Muscle layer of duodenum (tissue), 2 donors: ENCODE data around the gene GGNBP2.

Source experiments
- H3K27ac ChIP-seq: one replicate; pipeline ENCODE4 v1.7.0; 2013; ENCODE audit warnings: mild to moderate bottlenecking, low read length
- H3K27me3 ChIP-seq: one replicate; pipeline ENCODE4 v1.7.0; 2013; ENCODE audit warnings: low read depth, mild to moderate bottlenecking, control low read depth, low read length
- H3K36me3 ChIP-seq, 2 donors: one replicate each; pipeline ENCODE4 v1.7.0; 2013; ENCODE audit warnings: low read length in 2 of 2, control low read depth in 1 of 2, mild to moderate bottlenecking in 1 of 2; ENCODE audit not compliant: insufficient read depth in 2 of 2, control insufficient read depth in 1 of 2
- H3K4me1 ChIP-seq, 2 donors: one replicate each; pipeline ENCODE4 v1.7.0; 2013; ENCODE audit warnings: low read length in 2 of 2, mild to moderate bottlenecking in 2 of 2, control low read depth in 1 of 2, moderate library complexity in 1 of 2; ENCODE audit not compliant: insufficient read depth in 2 of 2, control insufficient read depth in 1 of 2
- H3K4me3 ChIP-seq, 2 donors: one replicate each; pipeline ENCODE4 v1.7.0; 2013; ENCODE audit warnings: low read length in 2 of 2, low read depth in 1 of 2, mild to moderate bottlenecking in 1 of 2
- H3K9me3 ChIP-seq, 2 donors: one replicate each; pipeline ENCODE4 v1.7.0; 2013; ENCODE audit warnings: low read length in 2 of 2, control low read depth in 1 of 2, mild to moderate bottlenecking in 1 of 2; ENCODE audit not compliant: control insufficient read depth in 1 of 2
- donor health status: healthy.

The GGNBP2 gene

DNA sequence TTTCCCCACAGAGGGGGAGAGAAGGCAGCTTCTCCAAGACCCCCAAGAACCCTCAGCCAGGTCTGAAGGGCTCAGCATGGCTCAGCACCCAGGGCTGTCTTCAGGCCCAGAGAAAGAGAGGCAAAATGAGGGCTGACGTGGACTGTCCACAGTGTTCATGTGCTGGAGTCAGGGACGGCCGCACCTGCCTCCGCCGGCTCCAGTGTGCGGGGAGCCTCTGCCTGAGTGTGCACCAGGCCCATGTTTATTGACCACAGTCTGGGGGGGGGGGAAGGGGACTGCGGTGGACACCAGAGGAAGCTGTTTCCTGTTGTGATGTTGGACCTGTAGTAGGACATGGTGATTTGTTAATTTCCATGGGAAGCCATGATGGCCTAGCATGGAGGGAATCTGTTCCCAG lies 63.6 kb downstream of the GGNBP2 start:
- peaks cover 5% of the 10 kb centered on the region for H3K27me3 ChIP-seq
- H3K36me3 ChIP-seq: no peaks in the 10 kb centered on the region
- no peaks in the 10 kb centered on the region for H3K9me3 ChIP-seq
- H3K4me1 ChIP-seq: peaks cover 5 to 6% of the 10 kb centered on the region in 2 donors
- H3K4me3 ChIP-seq: no peak overlapping the region
- H3K27ac ChIP-seq: no peak overlapping the region

GRCh38 chr17:36608794-36609497 lies 64.2 kb downstream of the GGNBP2 start:
- H3K27me3 ChIP-seq: peaks cover 12% of the 10 kb centered on the region
- no peak overlapping the region for H3K4me3 ChIP-seq

DNA sequence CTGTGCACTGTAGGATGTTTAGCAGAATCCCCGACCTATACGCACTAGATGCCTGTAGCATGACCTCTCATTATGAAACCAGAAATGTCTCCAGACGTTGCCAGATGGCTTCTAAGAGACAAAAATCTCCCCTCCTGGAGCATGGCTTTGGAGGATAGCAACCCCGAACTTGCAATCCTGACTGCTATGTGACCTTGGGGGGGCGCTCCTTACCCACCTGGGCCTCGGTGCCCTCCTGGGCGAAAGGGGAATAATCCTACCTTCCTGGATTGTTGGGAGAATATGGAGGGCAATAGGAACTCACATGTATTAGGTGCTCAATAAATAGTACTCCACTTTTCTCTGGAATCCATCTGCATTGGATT lies 64.8 kb downstream of the GGNBP2 start:
- H3K27me3 ChIP-seq: peaks cover 13% of the 10 kb centered on the region
- H3K36me3 ChIP-seq: no peaks in the 10 kb centered on the region
- no peaks in the 10 kb centered on the region for H3K9me3 ChIP-seq
- no peak overlapping the region for H3K4me3 ChIP-seq
- H3K27ac ChIP-seq: no peak overlapping the region
- peaks cover 5 to 6% of the 10 kb centered on the region in 2 donors for H3K4me1 ChIP-seq

More at GRCh38 chr17:36608794-36609497, 64.2 kb downstream of the GGNBP2 start:
- H3K36me3 ChIP-seq: no peaks in the 10 kb centered on the region
- H3K9me3 ChIP-seq: no peaks in the 10 kb centered on the region
- H3K4me1 ChIP-seq: peaks cover 5 to 6% of the 10 kb centered on the region in 2 donors
- no peak overlapping the region for H3K27ac ChIP-seq

DNA sequence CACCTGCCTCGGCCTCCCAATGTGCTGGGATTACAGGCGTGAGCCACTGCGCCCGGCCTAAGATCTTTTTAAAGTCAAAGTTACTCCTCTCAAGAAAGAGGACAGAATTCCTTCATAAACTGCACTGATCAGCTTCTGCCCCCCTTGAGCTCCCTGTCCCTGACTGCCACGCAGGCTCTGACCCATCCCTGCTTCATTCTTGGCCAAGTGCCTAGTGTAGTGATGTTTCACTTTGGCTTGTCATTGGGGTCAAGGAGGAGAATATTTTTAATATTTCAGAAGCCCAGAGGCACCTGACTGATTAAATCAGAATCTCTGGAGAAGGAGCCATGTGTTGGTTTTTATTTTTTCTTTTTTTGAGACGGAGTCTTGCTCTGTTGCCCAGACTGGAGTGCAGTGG lies 65.8 kb downstream of the GGNBP2 start:
- Histone ChIP-seq H3K9me3 (no peaks in the 10 kb centered on the region), H3K36me3 (no peaks in the 10 kb centered on the region), H3K4me3 (no peak overlapping the region), H3K27ac (no peak overlapping the region), H3K27me3 (peaks cover 13% of the 10 kb centered on the region), H3K4me1 (peaks cover 5 to 6% of the 10 kb centered on the region in 2 donors)

GRCh38 chr17:36611345-36612072 lies 66.8 kb downstream of the GGNBP2 start:
- Histone ChIP-seq H3K27me3 (peaks cover 13% of the 10 kb centered on the region), H3K36me3 (no peaks in the 10 kb centered on the region), H3K9me3 (no peaks in the 10 kb centered on the region), H3K4me1 (peaks cover 5 to 6% of the 10 kb centered on the region in 2 donors), H3K4me3 (no peak overlapping the region), H3K27ac (no peak overlapping the region)

- Histone ChIP-seq H3K27ac (no peak overlapping the region), H3K4me3 (no peak overlapping the region), H3K4me1 (peaks cover 5 to 6% of the 10 kb centered on the region in 2 donors), H3K36me3 (no peaks in the 10 kb centered on the region), H3K9me3 (no peaks in the 10 kb centered on the region), H3K27me3 (peaks cover 13% of the 10 kb centered on the region)
These were observed 67.6 kb downstream of the GGNBP2 start for GRCh38 chr17:36612323-36612722.

- Histone ChIP-seq H3K27me3 (peaks cover 13% of the 10 kb centered on the region), H3K27ac (no peak overlapping the region), H3K36me3 (no peaks in the 10 kb centered on the region), H3K4me3 (no peak overlapping the region), H3K9me3 (no peaks in the 10 kb centered on the region), H3K4me1 (peaks cover 5 to 6% of the 10 kb centered on the region in 2 donors)
These were observed 68.4 kb downstream of the GGNBP2 start for GRCh38 chr17:36613155-36613554.

GRCh38 chr17:36614081-36614480 lies 69.4 kb downstream of the GGNBP2 start:
- H3K27me3 ChIP-seq: peaks cover 13% of the 10 kb centered on the region
- H3K9me3 ChIP-seq: no peaks in the 10 kb centered on the region
- no peak overlapping the region for H3K4me3 ChIP-seq
- no peaks in the 10 kb centered on the region for H3K36me3 ChIP-seq
- no peak overlapping the region for H3K27ac ChIP-seq
- H3K4me1 ChIP-seq: peaks cover 2 to 3% of the 10 kb centered on the region in 2 donors

GRCh38 chr17:36614933-36615332 lies 70.2 kb downstream of the GGNBP2 start:
- Histone ChIP-seq H3K27me3 (peaks cover 13% of the 10 kb centered on the region), H3K4me3 (no peak overlapping the region), H3K4me1 (no peaks in the 10 kb centered on the region), H3K9me3 (no peaks in the 10 kb centered on the region), H3K27ac (no peak overlapping the region), H3K36me3 (no peaks in the 10 kb centered on the region)

DNA sequence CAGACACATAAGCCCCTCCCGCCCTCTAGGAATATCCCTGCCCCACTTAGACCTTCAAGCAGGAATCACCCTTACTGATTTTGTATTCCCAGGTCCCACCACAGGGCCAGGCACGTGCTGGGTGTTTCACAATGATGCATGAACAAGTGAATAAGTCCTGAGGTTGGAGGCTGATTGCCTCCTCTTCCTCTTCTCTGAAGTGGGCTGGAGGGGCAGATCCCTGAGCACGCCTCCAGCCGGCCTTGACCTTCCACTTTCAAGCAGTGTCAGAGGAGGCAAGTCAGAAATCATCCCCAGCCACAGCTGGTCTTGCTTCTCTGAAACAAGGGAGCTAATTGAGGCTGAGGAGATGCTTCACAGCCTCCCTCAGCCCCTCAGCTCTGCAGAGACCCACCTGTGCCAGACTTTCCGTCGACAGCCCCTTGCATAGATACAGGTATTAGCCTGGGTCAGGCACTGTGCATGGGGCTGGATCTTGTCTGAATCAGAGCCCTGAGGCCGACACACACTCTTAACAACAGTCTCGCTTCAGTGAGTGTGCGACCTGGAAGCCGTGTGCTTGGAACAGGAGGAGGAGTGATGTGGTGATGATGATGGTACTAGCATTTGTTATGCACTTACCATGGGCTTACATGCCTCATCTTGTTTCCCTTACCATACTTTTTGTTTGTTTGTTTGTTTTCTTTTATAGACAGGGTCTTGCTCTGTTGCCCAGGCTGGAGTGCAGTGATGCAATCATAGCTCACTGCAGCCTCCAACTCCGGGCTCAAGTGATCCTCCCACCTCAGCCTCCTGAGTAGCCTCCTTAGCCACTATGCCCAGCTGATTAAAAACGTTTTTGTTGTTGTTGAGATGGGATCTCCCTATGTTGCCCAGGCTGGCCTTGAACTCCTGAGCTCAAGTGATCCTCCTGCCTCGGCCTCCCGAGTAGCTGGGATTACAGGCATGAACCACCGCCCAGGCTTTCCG lies 71.6 kb downstream of the GGNBP2 start:
- Histone ChIP-seq H3K4me3 (no peak overlapping the region), H3K27ac (no peak overlapping the region), H3K9me3 (no peaks in the 10 kb centered on the region), H3K36me3 (no peaks in the 10 kb centered on the region), H3K27me3 (peaks cover 13% of the 10 kb centered on the region), H3K4me1 (no peaks in the 10 kb centered on the region)

DNA sequence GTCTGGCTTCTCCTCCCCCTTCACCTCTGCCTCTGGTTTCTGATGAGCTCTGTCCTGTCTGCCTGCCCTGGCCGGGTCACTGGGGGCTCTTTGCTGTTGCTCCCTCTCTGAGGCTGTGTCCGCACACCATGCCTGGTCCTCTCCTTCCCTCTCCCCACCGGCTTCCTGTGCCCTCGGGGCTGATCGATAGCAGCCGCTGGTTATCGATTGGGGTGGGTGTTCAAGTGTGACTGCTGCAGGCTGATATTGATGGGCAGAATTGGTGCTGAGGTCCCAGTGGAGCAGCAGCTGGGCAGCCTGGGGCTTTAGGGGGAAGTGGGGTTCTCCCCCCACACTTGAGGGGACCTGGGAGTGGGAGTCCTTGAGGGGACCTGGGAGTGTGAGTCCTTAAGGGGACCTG lies 73.1 kb downstream of the GGNBP2 start:
- peaks cover 8% of the 10 kb centered on the region for H3K27me3 ChIP-seq
- no peaks in the 10 kb centered on the region for H3K4me1 ChIP-seq
- H3K9me3 ChIP-seq: no peaks in the 10 kb centered on the region
- H3K4me3 ChIP-seq: no peak overlapping the region
- H3K27ac ChIP-seq: no peak overlapping the region
- no peaks in the 10 kb centered on the region for H3K36me3 ChIP-seq
